ENCODE data around the gene ITGB4.
A peak's percentile ranks its signal among the peaks of the same experiment; 100 is the strongest.

ITGB4 gene

DNA sequence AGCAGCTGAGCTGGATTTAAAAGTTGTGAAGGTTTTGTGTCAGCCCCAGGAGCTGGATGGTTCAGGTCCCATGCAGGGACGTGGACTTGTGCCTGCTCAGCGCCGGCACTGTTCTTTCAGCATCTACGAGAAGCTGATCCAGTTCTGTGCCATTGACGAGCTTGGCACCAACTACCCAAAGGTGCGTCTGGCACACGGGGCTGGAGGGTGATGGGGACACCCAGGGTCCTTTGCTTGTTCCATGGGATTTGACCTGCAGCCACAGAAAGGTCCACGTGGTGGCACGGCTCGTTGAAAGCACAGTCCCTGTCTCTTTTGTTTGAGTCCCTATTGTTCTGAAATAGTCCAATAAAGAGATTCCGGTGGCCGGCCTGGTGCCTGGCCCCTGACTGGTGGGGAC is 18.1 kb upstream of the ITGB4 start:
- H3K9me3 Mint-ChIP-seq, result no peaks in the 10 kb centered on the region
- no peak overlapping the region for H3K27ac Mint-ChIP-seq
- TF ChIP-seq, protein P1, sequence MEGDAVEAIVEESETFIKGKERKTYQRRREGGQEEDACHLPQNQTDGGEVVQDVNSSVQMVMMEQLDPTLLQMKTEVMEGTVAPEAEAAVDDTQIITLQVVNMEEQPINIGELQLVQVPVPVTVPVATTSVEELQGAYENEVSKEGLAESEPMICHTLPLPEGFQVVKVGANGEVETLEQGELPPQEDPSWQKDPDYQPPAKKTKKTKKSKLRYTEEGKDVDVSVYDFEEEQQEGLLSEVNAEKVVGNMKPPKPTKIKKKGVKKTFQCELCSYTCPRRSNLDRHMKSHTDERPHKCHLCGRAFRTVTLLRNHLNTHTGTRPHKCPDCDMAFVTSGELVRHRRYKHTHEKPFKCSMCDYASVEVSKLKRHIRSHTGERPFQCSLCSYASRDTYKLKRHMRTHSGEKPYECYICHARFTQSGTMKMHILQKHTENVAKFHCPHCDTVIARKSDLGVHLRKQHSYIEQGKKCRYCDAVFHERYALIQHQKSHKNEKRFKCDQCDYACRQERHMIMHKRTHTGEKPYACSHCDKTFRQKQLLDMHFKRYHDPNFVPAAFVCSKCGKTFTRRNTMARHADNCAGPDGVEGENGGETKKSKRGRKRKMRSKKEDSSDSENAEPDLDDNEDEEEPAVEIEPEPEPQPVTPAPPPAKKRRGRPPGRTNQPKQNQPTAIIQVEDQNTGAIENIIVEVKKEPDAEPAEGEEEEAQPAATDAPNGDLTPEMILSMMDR (IDR thresholded peaks at IDR 0.05), result no peak
- no peaks in the 10 kb centered on the region for H3K27me3 Mint-ChIP-seq (ENCODE audit: low read depth, poor library complexity)
- H3K36me3 Mint-ChIP-seq (ENCODE audit: low read depth), result peaks cover 48% of the 10 kb centered on the region
- no peak for DNase-seq
- H3K4me3 Mint-ChIP-seq, result no peak overlapping the region
- H3K4me1 Mint-ChIP-seq, result no peaks in the 10 kb centered on the region

DNA sequence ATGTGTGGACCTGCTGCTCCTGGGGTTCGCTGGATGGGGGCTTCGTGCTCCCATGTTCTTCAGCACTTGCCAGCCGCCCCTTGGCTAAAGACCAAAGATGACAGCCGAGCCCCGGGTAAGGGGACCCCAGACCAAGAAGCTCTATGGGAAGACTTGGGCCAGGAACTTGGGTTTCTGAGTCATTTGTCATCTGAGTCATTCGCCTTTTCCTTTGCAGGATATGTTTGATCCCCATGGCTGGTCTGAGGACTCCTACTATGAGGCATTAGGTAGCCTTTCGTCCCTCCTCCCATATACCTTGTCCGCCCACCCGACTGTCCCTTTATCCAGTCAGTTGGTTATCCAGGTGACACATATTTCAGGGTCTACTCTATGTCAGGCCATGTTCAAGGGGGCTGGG is 17.7 kb upstream of the ITGB4 start:
- H3K27me3 Mint-ChIP-seq (ENCODE audit: low read depth, poor library complexity), result no peaks in the 10 kb centered on the region
- TF ChIP-seq, protein P1 (IDR thresholded peaks at IDR 0.05), result no peak
- H3K27ac Mint-ChIP-seq, result peak overlapping the region; percentile 86
- H3K4me3 Mint-ChIP-seq, result no peak overlapping the region
- H3K4me1 Mint-ChIP-seq, result no peaks in the 10 kb centered on the region
- H3K9me3 Mint-ChIP-seq, result no peaks in the 10 kb centered on the region
- no peak for DNase-seq
- H3K36me3 Mint-ChIP-seq (ENCODE audit: low read depth), result peaks cover 50% of the 10 kb centered on the region

DNA sequence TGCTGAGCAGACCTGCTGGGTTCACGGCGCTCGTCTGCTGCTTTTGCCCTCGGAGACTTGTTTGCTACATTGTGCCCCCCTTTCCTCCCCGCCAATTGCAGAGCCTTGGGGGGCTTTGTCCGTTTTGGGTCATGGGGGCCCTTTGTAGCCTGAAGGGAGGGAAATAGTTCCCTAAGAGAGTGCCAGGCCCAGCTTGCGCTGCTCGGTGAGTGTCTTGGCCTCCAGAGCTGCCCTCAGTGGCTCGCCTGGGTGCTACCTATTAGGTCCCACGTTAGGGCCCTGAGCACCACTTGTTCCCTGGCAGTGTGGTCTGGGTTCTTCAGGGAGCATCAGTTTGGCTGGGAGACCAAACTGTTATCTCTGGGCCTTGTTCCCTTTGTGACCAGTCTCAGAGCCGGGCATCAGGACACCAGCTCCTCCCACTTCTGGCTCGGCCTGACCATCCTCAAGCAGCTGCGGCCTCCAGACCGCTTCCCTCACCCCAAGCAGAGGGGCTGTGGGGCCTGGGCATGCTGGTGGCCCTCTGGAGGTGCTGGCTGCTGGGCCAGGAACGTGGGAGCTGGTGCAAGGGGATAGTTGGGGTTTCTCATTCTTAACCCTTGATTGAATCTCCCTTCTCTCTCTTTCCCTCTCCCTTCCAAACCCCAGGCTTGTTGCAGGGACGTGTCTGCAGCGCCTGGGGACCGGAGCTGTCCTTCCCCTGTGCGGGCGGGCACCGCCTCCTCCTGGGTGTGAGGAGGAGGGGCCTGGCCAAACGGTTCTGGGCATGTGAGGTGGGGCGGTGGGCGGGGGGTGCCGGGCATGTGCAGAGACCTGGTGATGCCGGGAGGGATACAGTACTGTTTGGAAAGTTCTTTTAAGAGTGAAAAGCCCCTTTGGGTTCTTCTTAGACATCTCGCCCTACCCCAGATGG is 16.0 kb upstream of the ITGB4 start:
- no peaks in the 10 kb centered on the region for H3K4me1 Mint-ChIP-seq
- H3K27ac Mint-ChIP-seq, result no peak overlapping the region
- no peaks in the 10 kb centered on the region for H3K9me3 Mint-ChIP-seq
- no peak overlapping the region for H3K4me3 Mint-ChIP-seq
- H3K36me3 Mint-ChIP-seq (ENCODE audit: low read depth), result peaks cover 47% of the 10 kb centered on the region
- no peak for DNase-seq
- peaks cover 4% of the 10 kb centered on the region for H3K27me3 Mint-ChIP-seq (ENCODE audit: low read depth, poor library complexity)
- TF ChIP-seq, protein P1 (IDR thresholded peaks at IDR 0.05), result no peak

DNA sequence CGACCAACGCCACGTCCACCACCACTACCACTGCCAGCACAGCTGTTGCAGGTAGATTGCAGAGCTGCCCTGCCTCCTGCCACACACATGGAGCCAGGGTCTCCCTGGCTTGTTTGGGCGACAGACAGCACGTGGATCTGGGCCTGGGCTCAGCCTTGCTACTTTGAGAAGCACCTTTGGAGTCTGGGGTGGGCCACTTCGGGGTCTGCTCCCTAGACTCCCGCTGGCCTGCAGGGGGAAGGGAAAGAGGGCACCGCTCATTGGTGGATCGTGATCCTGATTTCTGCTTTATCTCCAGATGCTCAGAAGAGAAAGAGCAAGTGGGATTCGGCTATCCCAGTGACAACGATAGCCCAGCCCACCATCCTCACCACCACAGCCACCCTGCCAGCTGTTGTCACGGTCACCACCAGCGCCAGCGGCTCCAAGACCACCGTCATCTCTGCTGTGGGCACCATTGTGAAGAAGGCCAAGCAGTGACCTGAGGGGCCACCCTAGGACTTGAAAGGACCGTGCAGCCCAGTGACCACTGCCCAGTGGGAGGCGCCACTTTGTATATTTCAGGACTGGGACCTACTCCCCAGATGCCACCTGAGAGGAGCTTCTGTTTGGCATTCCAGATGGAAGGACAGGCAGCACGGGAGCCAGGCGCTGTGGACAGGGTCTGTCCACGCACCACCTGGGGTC is 15.1 kb upstream of the ITGB4 start:
- peaks cover 46% of the 10 kb centered on the region for H3K36me3 Mint-ChIP-seq (ENCODE audit: low read depth)
- no peaks in the 10 kb centered on the region for H3K9me3 Mint-ChIP-seq
- no peak for DNase-seq
- no peaks in the 10 kb centered on the region for H3K4me1 Mint-ChIP-seq
- no peak overlapping the region for H3K4me3 Mint-ChIP-seq
- TF ChIP-seq, protein P1 (IDR thresholded peaks at IDR 0.05), result no peak
- peaks cover 7% of the 10 kb centered on the region for H3K27me3 Mint-ChIP-seq (ENCODE audit: low read depth, poor library complexity)
- no peak overlapping the region for H3K27ac Mint-ChIP-seq

GRCh38 chr17:75707079-75707571 is 14.1 kb upstream of the ITGB4 start:
- no peak overlapping the region for H3K4me3 Mint-ChIP-seq
- DNase-seq, result no peak
- TF ChIP-seq, protein P1 (IDR thresholded peaks at IDR 0.05), result no peak
- peaks cover 37% of the 10 kb centered on the region for H3K36me3 Mint-ChIP-seq (ENCODE audit: low read depth)
- peak overlapping the region; percentile 25 for H3K27ac Mint-ChIP-seq
- peaks cover 10% of the 10 kb centered on the region for H3K27me3 Mint-ChIP-seq (ENCODE audit: low read depth, poor library complexity)
- H3K4me1 Mint-ChIP-seq, result no peaks in the 10 kb centered on the region
- no peaks in the 10 kb centered on the region for H3K9me3 Mint-ChIP-seq
